ENCODE data around the gene FLNC.

DNA sequence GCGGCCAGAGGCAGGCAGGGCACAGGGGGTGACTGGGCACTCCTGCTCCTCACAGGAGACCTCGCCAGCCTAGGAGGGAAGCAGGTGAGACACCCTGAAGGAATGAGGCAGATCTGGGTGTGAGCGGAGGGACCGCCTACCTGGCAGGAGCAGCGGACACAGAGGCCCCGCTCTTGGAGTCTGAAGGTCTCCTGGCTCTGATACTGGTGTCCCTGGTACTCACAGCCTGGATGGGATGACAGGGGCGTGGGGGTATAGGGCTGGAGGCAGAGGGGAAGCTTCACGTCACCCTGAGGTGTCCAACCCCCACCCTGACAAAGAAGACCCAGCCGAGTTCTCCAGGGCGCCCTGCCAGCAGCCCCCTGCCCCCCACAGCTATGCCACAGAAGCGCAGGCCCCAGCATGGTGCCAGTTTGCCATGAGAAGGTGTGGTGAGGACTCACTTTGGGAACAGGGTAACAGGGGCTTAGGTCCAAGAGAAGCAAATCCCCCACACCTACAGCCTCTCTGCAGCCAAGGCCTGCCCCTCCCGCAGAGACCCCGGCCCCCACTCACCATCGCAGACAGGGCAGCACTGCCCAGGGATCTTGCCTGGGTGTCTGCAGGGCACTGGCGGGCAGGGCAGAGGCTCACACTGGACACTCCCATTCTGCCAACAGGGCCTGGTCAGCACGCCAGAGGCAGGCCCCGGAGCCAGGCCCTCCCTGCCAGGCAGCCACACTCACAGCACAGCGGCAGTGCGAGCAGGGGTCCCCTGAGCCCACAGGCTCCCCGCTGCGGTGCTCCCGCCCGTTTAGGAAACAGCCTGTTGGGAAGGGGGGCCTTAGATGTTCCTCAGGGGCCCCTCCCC, 63.3 kb downstream of the FLNC start:
- TF ChIP-seq, protein P1, sequence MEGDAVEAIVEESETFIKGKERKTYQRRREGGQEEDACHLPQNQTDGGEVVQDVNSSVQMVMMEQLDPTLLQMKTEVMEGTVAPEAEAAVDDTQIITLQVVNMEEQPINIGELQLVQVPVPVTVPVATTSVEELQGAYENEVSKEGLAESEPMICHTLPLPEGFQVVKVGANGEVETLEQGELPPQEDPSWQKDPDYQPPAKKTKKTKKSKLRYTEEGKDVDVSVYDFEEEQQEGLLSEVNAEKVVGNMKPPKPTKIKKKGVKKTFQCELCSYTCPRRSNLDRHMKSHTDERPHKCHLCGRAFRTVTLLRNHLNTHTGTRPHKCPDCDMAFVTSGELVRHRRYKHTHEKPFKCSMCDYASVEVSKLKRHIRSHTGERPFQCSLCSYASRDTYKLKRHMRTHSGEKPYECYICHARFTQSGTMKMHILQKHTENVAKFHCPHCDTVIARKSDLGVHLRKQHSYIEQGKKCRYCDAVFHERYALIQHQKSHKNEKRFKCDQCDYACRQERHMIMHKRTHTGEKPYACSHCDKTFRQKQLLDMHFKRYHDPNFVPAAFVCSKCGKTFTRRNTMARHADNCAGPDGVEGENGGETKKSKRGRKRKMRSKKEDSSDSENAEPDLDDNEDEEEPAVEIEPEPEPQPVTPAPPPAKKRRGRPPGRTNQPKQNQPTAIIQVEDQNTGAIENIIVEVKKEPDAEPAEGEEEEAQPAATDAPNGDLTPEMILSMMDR (IDR thresholded peaks at IDR 0.05): no peak
- peak; percentile 51 to 82 for TF ChIP-seq POLR2A (IDR thresholded peaks at IDR 0.05)
